Right lobe of liver (tissue), 6 donors: ENCODE data around the gene KRT13. TPM values are rescaled to one million over a fixed set of nuclear protein-coding genes. Genes with fewer than 3 reads are reported as not detected.

Experiments
- ATAC-seq, 4 donors: fragments of 200-7000 bp; cut with Tn5 transposase; one replicate each; pipeline ENCODE4 v1.9.1; 2020; ENCODE audit warnings: mild to moderate bottlenecking in 4 of 4, moderate library complexity in 4 of 4
- DNase-seq, 3 donors: peaks; one replicate each; pipeline ENCODE4 v3.0.0-alpha.2; 2020
- H3K27ac ChIP-seq, 3 donors: fragments of 200-600 bp; one replicate each; pipeline ENCODE4 v1.8.0; 2022
- H3K27me3 ChIP-seq, 2 donors: fragments of 200-600 bp; one replicate each; pipeline ENCODE4 v1.8.0; 2022
- H3K36me3 ChIP-seq, 4 donors: fragments of 200-600 bp; sonication (generic) in 1 of 4; one replicate each; pipeline versions ENCODE4 v1.5.1 to v1.8.0; 2017 to 2022; ENCODE audit warnings: control low read depth in 1 of 4
- H3K4me1 ChIP-seq, 4 donors: fragments of 200-600 bp; sonication (generic) in 1 of 4; one replicate each; pipeline versions ENCODE4 v1.5.1 to v1.8.0; 2017 to 2022; ENCODE audit warnings: control low read depth in 1 of 4
- H3K4me3 ChIP-seq, 3 donors: fragments of 200-600 bp; one replicate each; pipeline ENCODE4 v1.8.0; 2022
- H3K9me3 ChIP-seq, 4 donors: fragments of 200-600 bp; sonication (generic) in 1 of 4; one replicate each; pipeline versions ENCODE4 v1.5.1 to v1.8.0; 2017 to 2022; ENCODE audit warnings: control low read depth in 1 of 4
- CTCF ChIP-seq, 4 donors: fragments of 200-600 bp in 3 of 4; fragments of 450-650 bp in 1 of 4; IDR thresholded peaks; one replicate each; pipeline versions ENCODE4 v1.5.1 to v1.8.0; 2016 to 2022; ENCODE audit warnings: antibody characterized with exemption in 4 of 4, mild to moderate bottlenecking in 2 of 4
- POLR2A ChIP-seq: fragments of 450-650 bp; IDR thresholded peaks from one replicate; pipeline ENCODE4 v1.6.1; 2017; ENCODE audit warnings: antibody characterized with exemption, mild to moderate bottlenecking
- WGBS: methylation state at CpG from one replicate; pipeline ENCODE4 v1.1.6; 2018; ENCODE audit warnings: low coverage, low lambda C conversion rate; ENCODE audit not compliant: insufficient coverage; ENCODE audit errors: missing lambda C conversion rate; 5-methylcytosine and 5-hydroxymethylcytosine counted together
- intact Hi-C, 2 donors: fragments of 100-400 bp; cut with DNase I; formaldehyde crosslinking; loops; one replicate each; pipeline versions ENCODE4 v1.11.2 to v1.14.1; 2022
- total RNA-seq, 6 experiments: library from RNA; depleted of rRNA in 2 of 6; stranded (reverse); fragments of >200 nt in 2 of 6; fragmentation: NEBNext Ultra II Directional in 3 of 6; extraction: Animal tissue kit (Norgen Biotek cat#: 25700) in 3 of 6; gene quantifications; one replicate each; pipeline versions ENCODE4 v1.1.0 to v1.2.4, GENCODE V29; 2016 to 2023
- donor health status: DM: no; HTN: yes; CAD: no.
- donor health status: DM: no; HTN: no; CAD: no.
- donor health status: DM: no; HTN: no; CAD: no.
- donor health status: DM: no; HTN: yes; CAD: no.
- donor health status: DM: no; HTN: yes; CAD: no.

The KRT13 gene
- total RNA-seq, 6 experiments from 2014 or later: 1.6 TPM; not detected in 5

GRCh38 chr17:41519501-41520224 lies 14.3 kb upstream of the KRT13 start:
- no peak for DNase-seq

GRCh38 chr17:41518789-41519449 lies 13.5 kb upstream of the KRT13 start, which contains the start of gene KRT15:
Gene KRT15 (minus strand): TSS chr17:41518890. CDS start chr17:41518827, 63 bp downstream.
- Histone ChIP-seq H3K4me1 (no peaks in the 10 kb centered on the region), H3K27ac (no peak within 1 kb of the TSS), H3K9me3 (no peaks in the 10 kb centered on the region), H3K36me3 (no peaks in the 10 kb centered on the region), H3K27me3 (no peaks in the 10 kb centered on the region), H3K4me3 (no peak within 1 kb of the TSS)
- DNase-seq (no peak), ATAC-seq (no peak)
- 72% methylated on average over 5 of the region's 8 CpGs for WGBS
- intact Hi-C loops: no loop called here
- TF ChIP-seq POLR2A (no peak), CTCF (IDR thresholded peaks at IDR 0.05) (no peak)

More at GRCh38 chr17:41519501-41520224, 14.3 kb upstream of the KRT13 start:
- no peaks in the 10 kb centered on the region for H3K36me3 ChIP-seq
- H3K27ac ChIP-seq: no peak overlapping the region
- no peaks in the 10 kb centered on the region for H3K4me1 ChIP-seq
- no peak overlapping the region for H3K4me3 ChIP-seq
- 3% methylated on average over 3 of the region's 11 CpGs for WGBS
- intact Hi-C loops: no loop called here
- TF ChIP-seq POLR2A (no peak), CTCF (IDR thresholded peaks at IDR 0.05) (no peak)
- no peaks in the 10 kb centered on the region for H3K27me3 ChIP-seq
- H3K9me3 ChIP-seq: no peaks in the 10 kb centered on the region
- ATAC-seq: no peak

GRCh38 chr17:41518031-41518430 lies 12.6 kb upstream of the KRT13 start:
- H3K36me3 ChIP-seq: no peaks in the 10 kb centered on the region
- DNase-seq (no peak), ATAC-seq (no peak)
- H3K27ac ChIP-seq: no peak overlapping the region
- no peaks in the 10 kb centered on the region for H3K4me1 ChIP-seq
- no peak overlapping the region for H3K4me3 ChIP-seq
- intact Hi-C loops: no loop called here
- no CpG with 5 or more reads among the region's 3 CpGs for WGBS
- TF ChIP-seq POLR2A (no peak), CTCF (IDR thresholded peaks at IDR 0.05) (no peak)
- no peaks in the 10 kb centered on the region for H3K27me3 ChIP-seq
- no peaks in the 10 kb centered on the region for H3K9me3 ChIP-seq

- Histone ChIP-seq H3K27me3 (no peaks in the 10 kb centered on the region), H3K27ac (no peak overlapping the region), H3K4me3 (no peak overlapping the region), H3K9me3 (no peaks in the 10 kb centered on the region), H3K4me1 (no peaks in the 10 kb centered on the region), H3K36me3 (no peaks in the 10 kb centered on the region)
- TF ChIP-seq CTCF (IDR thresholded peaks at IDR 0.05): no peak
- no peak for TF ChIP-seq POLR2A
- ATAC-seq (no peak), DNase-seq (no peak)
- intact Hi-C loops: no loop called here
- 78% methylated on average over 5 of the region's 14 CpGs for WGBS
These were observed 11.4 kb upstream of the KRT13 start for GRCh38 chr17:41516830-41517283.
